H1 (cell line): ENCODE data around the gene VRK2.

Experiments
- CBX5 ChIP-seq: fragments of 300-800, 300-1000 bp; sonication (generic); IDR thresholded peaks from 2 replicates; pipeline ENCODE4 v1.7.1; 2016; ENCODE audit warnings: antibody characterized with exemption, low read length, low read depth
- CHD2 ChIP-seq: IDR thresholded peaks from 2 replicates; pipeline ENCODE4 v1.6.1; 2012; ENCODE audit warnings: low read length, improper control_type of control experiment
- CTCF ChIP-seq, 3 experiments: IDR thresholded peaks; 1 replicate in 2 of 3; 2 replicates in 1 of 3; pipeline versions ENCODE4 v1.5.1 to v1.6.1; 2011; ENCODE audit warnings: low read length in 3 of 3, mild to moderate bottlenecking in 3 of 3, inconsistent platforms in 2 of 3, low read depth in 1 of 3, moderate library complexity in 1 of 3; ENCODE audit not compliant: insufficient read depth in 1 of 3; ENCODE audit errors: control extremely low read depth in 1 of 3
- POLR2AphosphoS5 ChIP-seq: IDR thresholded peaks from 2 replicates; pipeline ENCODE4 v1.6.1; 2011; ENCODE audit warnings: low read depth, low read length
- RAD21 ChIP-seq, 2 experiments: IDR thresholded peaks in 1 of 2; conservative IDR thresholded peaks in 1 of 2; 2 replicates each; pipeline ENCODE4 v1.6.1; 2011; ENCODE audit warnings: low read depth in 2 of 2, low read length in 2 of 2, improper control_type of control experiment in 1 of 2, inconsistent platforms in 1 of 2, mild to moderate bottlenecking in 1 of 2, moderate library complexity in 1 of 2
- SRF ChIP-seq: IDR thresholded peaks from 2 replicates; pipeline ENCODE4 v1.6.1; 2011; ENCODE audit warnings: mild to moderate bottlenecking, low read depth, low read length, moderate library complexity
- TAF7 ChIP-seq: optimal IDR thresholded peaks from 2 replicates; pipeline ENCODE3; 2011; ENCODE audit warnings: low read depth, mild to moderate bottlenecking, inconsistent platforms, low read length, moderate library complexity, borderline replicate concordance
- USF2 ChIP-seq: IDR thresholded peaks from 2 replicates; pipeline ENCODE4 v1.6.1; 2011; ENCODE audit warnings: low read length, improper control_type of control experiment

- TF ChIP-seq USF2 (no peak), POLR2AphosphoS5 (no peak), RAD21 (IDR thresholded peaks at IDR 0.05 in 1 of 2, conservative IDR thresholded peaks at IDR 0.05 in 1 of 2; ENCODE audit: low read depth in 2 of 2, low read length in 2 of 2) (no peak), TAF7 (no peak), SRF (no peak), CTCF (IDR thresholded peaks at IDR 0.05; ENCODE audit: control extremely low read depth in 1 of 3, insufficient read depth in 1 of 3, low read depth in 1 of 3, low read length in 3 of 3) (no peak), CBX5 (no peak), CHD2 (no peak)
These were observed 135.9 kb downstream of the VRK2 start for GRCh38 chr2:58182527-58182926.
